NCI-H1092 treated with DMSO at 0.1 percent for 48 hours (cell line): ENCODE measurements around the gene MZT2B.
"Not testable (repeated sequence)": the region's sequence is repeated elsewhere in the genome, so short reads cannot be mapped to it uniquely, and the experiment has no call there.

ENCODE experiments used
- DNase-seq: peaks from one replicate; lab custom pipeline; 2025; lab: John Stamatoyannopoulos, UW

Gene MZT2B

DNA sequence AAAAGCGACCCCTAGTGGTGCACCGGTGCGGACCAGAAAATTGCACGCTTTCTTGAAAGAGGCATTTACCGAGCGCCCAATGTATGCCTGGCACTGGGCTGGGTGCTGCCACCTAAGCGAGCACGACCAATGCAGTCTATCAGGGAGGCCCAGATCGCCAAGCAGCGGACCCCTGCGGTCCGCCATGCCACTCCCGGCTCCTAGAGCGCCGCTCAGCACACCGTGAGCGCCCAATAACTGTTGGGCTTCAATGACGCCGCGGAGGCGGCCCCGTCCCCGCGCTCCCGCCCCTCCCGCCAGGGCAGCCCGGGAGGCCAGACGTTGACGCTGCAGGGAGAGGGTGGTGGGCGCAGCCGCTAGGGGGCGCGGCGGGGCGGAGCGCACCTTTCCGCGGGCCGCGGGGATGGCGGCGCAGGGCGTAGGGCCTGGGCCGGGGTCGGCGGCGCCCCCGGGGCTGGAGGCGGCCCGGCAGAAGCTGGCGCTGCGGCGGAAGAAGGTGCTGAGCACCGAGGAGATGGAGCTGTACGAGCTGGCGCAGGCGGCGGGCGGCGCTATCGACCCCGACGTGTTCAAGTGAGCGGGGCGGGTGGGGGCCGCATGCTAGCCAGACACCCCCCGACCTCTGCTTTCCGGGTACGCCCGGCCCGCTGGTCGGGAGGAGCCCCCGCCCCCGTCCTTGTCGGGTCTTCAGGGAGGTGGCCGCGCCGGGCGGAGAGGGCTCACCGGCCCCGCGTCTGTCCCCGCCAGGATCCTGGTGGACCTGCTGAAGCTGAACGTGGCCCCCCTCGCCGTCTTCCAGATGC lies at the start of gene MZT2B:
Gene MZT2B, plus strand, starts transcription at position 383 of the 803 bp plus-strand sequence. Its CDS starts 21 bp downstream, at position 404.
- peak; percentile 71 for DNase-seq

GRCh38 chr2:130135692-130136541 lies 46.1 kb upstream of the MZT2B start:
- DNase-seq = no peak

- not testable (repeated sequence) for DNase-seq
Measured at GRCh38 chr2:130136546-130136945, 45.5 kb upstream of the MZT2B start.

DNA sequence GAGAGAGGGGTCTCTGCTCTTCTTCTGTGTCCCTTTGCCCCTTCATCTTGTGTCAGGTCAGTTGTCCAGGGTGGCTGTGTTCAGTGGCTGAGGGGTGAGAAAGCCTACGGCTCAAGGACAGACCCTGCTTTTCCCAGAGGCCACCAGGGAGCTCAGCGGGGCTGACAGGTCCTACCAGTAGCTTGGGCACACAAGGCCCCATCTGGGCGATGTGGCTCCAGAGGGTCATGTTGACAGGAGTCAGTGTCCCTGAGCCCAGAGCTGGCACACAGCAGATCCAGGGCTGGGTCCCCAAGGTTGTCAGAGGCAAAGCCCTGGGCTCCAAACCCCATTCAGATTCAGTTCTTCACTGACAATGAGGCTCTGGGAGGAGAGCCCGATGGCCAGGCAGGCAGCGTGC lies 44.9 kb upstream of the MZT2B start:
- not testable (repeated sequence) for DNase-seq

DNA sequence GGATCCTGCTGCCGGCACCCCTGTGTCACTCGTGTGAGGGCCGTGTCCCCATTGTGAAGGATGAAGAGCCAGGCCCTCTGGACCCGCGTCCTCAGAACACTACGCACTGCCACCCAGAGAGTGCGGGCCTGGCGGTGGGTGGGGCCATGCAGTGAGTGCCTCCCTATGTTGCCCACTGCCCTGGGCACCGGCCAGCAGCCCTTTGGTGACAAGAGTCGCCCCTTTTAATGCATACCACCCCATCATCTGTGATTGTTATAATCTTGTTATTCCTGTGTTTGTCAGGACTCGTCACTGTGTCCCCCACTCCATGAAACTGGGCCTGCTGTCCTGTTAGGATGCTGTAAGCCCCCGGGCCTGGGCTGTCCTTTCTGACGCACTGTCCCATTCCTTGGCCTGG lies 43.7 kb upstream of the MZT2B start:
- DNase-seq = not testable (repeated sequence)

DNA sequence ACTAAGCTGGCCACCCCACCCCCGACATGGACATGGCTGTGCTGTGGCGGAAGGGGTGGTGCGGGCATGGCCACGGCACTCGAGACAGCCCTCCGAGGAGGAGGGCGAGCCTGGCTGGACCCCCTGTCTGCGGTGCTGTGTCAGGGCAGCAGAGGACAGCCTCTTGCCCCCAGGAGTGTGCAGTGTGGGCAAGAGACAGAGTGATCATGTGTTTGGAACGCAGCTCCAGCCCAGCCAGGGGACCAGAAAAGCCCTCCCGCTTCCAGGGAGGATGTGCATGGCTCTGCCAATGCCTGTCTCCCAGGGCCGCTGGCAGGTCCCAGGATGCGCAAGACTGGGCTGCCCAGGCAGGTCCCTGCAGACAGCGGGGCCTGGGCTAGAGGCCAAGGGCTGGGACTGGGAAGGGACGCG lies 43.2 kb upstream of the MZT2B start:
- DNase-seq = not testable (repeated sequence)

DNA sequence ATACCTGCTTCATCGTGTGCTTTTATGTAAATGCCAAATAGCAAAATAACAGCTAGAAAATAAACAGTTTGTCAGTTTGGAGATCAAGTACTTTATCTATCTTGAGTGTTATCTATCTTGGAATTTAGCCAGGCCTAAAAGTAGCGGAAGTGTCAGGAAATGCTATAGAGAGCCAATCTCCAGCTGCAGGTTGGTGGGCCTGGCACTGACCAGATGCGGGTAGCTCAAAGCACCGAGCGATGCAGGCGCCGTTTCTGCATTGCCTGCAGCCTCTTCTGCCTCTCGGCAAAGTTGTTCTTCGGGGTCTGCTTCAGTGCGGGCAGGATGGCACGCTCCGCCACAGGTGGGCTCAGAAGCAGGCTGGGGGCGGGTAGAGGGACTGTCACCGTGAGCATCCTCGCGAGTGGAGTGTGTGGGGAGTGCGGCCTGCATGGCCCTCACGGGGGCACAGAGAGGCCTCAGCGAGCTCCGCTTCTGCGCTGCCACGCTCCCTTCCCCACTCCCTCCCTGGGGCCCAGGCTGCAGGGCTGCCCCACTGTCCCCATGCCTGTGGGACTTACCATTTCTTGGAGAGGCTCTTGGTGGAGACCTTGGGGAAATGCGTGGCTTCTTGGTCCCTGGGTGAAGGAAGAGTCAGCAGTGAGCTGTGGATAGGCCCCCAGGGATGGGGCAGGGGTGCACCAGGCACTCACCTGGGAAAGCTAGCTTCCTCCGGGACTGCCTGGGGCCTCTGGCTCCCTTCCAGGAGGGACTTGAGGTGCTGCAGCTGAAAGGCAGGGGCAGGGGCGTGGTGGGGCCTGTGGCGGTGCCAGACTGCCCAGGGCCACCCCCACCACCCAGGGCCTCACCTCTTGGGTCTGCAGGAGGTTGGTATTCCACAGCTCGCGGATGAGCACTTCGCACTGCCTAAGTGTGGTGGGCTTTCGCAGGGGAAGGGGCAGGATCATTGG lies 42.5 kb upstream of the MZT2B start:
- DNase-seq = peak; percentile 7

DNA sequence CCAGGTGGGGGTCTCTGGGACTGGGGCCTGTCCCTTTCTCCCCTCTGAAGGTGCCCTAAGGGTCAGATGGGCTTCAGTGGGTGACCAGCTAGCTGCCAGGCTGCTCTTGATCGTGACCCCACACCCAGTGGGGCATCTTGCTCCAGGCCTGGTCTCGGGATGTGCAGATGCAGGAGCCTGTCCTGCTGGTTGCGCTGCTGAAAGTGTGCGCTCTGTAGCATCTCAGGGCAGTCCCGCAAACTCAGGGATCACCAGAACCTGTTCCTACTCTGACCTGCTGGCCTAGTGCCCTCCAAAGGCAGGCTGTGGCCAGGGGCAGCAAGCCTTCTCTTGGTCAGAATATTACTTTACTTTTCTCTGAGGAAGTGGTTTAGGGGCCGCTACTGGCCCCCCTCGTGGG lies 41.5 kb upstream of the MZT2B start:
- not testable (repeated sequence) for DNase-seq

DNA sequence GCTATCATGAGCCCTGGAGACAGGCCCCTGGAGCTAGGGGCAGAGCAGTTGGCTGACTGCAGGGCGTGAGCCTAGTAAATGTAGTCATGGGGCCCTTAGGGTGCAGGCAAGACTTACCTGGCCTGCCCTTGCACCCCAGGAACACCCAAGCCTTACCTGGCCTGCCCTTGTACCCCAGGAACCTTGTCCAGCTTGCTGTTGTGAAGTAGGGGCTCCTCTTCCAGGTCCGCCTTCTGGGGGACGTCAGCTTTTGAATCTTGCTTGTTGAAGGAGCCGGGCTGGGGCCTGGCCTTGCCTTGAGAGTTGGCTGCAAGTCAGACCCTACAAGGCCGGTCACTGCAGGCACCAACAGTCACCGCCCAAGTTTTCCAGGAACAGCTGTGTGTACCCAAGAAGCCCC lies 41.1 kb upstream of the MZT2B start:
- DNase-seq = not testable (repeated sequence)

DNA sequence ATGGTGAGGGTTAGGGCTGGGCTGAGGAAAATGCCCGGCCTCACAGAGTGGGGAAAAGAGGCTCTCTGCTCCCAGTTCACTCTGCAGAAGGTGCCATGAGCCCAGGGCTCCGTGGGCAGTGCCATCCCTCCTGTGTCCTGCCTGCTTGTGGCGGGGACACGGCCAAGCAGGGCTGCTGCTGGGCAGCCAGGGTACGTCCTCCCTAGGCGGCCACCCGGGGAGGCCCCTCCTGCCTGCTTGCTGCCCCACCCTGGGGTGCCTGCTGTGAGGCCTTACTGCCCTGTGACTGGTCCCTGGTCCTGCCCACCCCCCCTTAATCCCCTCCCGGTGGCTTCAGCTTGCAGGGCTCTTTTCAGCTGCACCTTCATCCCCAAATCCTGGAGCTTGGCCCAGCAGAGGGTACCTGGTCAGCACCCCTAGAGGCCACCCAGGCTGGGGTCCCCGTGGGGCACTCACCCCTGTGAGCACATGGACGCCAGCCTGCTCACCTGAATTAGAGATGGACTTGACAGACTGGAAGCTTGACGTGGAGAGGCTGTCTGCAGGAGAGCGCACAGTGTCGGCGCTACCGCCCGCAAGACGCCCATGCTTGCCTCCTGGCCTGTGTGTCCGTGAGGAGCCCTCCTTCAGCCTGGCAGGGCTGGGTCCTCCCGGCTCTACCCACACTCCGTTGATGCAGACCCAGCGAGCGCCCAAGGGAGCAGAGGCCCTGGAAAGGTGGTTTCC lies 40.3 kb upstream of the MZT2B start:
- DNase-seq = not testable (repeated sequence)

GRCh38 chr2:130142396-130143265 lies 39.4 kb upstream of the MZT2B start:
- not testable (repeated sequence) for DNase-seq

GRCh38 chr2:130143266-130144039 lies 38.6 kb upstream of the MZT2B start:
- DNase-seq = not testable (repeated sequence)

DNA sequence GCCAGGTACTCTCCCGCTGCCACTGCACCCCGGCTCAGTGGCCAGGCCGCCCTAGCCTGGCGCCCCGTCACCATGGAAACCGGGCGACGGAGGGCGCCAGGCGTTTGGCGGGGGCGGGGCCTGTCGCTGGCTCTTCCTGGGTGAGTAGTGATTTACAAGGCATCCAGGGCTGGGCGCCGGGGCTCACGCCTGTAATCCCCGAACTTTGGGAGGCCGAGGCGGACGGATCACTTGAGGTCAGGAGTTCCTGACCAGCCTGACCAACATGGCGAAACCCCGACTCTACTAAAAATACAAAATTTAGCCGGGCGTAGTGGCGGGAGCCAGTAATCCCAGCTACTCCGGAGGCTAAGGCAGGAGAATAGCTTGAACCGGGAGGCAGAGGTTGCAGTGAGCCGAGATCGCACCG lies 37.1 kb upstream of the MZT2B start, which contains the start of gene CCDC74B:
Gene CCDC74B, minus strand, starts transcription at position 107 of the 409 bp plus-strand sequence. CDS start 116 bp downstream, outside the sequence.
- DNase-seq = peak; percentile 48

GRCh38 chr2:130148515-130148914 lies 33.5 kb upstream of the MZT2B start:
- peak; percentile 14 for DNase-seq

- DNase-seq = no peak
Measured at GRCh38 chr2:130150181-130151144, 31.6 kb upstream of the MZT2B start.

DNA sequence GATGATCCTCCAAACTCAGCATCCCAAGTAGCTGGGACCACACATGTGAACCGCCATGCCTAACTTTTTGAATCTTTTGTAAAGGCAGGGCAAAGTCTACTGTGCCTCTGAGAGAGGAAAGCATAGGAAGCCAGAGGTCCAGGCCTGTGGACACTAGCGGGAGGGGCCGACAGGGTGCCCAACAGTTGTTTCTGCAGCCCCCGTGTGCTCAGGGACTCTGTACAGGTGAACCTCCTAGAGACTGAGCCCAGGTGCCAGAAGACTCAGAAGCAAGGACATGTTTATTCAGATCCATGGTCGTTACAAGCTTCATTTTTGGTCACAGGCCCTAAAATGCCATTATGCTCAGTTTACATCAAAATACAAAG lies 30.9 kb upstream of the MZT2B start:
- DNase-seq = not testable (repeated sequence)

DNA sequence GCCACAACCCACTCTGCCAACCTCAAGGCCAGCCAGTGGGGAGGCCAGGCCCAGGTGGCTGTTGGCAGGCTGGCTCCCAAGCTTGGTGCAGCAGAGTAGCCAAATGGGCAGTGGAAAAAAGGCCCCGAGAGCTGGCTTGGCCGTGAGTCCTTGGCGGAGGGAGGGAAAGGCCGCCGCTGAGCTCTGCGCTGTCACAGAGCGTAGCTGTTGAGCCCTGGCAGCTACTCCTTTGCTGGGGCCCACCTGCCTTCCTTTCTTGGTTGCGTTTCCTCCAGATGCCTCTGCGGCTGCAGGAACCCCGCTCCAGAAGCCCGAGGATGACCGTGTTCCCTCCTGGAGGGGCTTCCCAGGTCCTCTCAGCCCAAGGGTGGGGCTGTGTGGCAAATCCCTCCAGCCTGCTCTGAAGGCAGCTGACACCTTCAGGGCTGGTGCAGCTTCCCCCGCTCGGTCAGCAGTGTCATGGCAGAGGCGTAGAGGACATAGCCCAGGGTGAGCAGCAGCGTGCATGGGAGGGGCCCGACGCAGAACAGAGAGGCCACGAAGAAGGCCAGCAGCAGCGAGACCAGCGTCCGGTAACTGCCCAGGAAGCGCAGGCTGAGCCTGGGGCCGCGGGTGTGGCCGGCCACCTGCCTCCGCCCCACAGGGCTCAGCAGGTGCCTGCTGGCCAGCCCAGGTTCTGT lies 29.8 kb upstream of the MZT2B start:
- DNase-seq = not testable (repeated sequence)
